Endometrial microvascular endothelial cells (primary cell): ENCODE measurements around the gene JUNB. TPM values are rescaled to one million over a fixed set of nuclear protein-coding genes. Genes with fewer than 3 reads are reported as not detected.

Experiments
- in situ Hi-C: cut with HindIII; loops from 2 replicates; pipeline ENCODE4 v1.10.0; 2017; ENCODE audit warnings: low sequenced_read_pairs, low pct_unique_long_range_greater_than_20kb; ENCODE audit errors: inconsistent ontology term
- total RNA-seq: library from RNA; depleted of rRNA; stranded (reverse); fragments of >200 nt; gene quantifications from one replicate; pipeline ENCODE4 v1.2.3, GENCODE V29; 2015; ENCODE audit errors: inconsistent ontology term

Gene JUNB
- 19.7 TPM for total RNA-seq

DNA sequence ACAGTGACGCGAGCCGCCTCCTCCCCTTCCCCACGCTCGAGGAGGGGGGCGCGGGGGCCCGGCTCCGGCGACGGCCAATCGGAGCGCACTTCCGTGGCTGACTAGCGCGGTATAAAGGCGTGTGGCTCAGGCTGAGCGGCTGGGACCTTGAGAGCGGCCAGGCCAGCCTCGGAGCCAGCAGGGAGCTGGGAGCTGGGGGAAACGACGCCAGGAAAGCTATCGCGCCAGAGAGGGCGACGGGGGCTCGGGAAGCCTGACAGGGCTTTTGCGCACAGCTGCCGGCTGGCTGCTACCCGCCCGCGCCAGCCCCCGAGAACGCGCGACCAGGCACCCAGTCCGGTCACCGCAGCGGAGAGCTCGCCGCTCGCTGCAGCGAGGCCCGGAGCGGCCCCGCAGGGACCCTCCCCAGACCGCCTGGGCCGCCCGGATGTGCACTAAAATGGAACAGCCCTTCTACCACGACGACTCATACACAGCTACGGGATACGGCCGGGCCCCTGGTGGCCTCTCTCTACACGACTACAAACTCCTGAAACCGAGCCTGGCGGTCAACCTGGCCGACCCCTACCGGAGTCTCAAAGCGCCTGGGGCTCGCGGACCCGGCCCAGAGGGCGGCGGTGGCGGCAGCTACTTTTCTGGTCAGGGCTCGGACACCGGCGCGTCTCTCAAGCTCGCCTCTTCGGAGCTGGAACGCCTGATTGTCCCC lies at the start of gene JUNB:
JUNB (plus strand) TSS at position 142 of the 706 bp plus-strand sequence; CDS start at position 428, 286 bp downstream.
- in situ Hi-C loops = no loop called here

DNA sequence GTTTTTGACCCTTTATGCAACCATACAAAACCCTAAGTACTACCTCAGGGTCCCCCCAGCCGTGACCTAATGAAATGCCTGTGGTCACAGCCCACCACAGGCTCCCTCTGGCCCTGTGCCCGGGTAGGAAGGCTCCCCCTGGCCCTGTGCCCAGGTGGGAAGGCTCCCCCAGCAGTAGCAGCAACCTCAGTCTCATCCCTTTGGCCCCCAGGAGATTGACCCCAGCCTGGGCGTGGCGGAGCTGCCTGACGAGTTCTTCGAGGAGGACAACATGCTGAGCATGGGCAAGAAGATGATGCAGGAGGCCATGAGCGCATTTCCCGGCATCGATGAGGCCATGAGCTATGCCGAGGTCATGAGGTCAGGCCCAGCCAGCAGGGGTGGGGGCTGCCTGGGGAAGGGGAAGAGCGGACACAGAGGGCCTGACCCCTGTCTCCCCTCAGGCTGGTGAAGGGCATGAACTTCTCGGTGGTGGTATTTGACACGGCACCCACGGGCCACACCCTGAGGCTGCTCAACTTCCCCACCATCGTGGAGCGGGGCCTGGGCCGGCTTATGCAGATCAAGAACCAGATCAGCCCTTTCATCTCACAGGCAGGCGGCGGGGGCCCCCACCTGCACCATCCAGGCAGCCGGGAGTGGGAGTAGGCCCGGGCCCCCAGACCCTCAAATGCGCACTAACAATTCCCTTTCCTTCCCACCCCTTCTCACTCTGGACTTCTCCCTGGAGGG lies 46.0 kb upstream of the JUNB start:
- in situ Hi-C loops = no loop called here

DNA sequence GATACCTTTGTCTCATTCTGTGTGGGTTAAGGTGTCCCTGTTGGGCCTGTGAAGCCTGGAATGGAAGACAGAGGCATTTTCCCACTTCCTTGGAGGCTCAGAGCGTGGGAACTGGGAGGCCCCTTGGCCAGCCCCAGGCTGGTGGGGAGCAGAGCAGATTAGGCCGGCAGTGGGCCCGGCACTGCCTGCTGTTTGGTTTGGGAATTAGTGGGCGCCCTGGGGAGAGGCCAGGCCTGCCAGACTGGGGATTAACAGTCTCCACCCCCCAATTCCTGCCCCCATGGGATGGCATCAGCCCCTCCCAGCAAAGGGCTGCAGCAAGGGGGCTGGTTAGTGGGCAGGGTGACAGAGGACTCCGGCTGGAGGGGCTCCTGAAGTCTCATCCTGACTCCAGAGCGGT lies 42.8 kb upstream of the JUNB start:
- in situ Hi-C loops = no loop called here

- in situ Hi-C loops = no loop called here
Observed at GRCh38 chr19:12749938-12750521, 41.3 kb upstream of the JUNB start.

DNA sequence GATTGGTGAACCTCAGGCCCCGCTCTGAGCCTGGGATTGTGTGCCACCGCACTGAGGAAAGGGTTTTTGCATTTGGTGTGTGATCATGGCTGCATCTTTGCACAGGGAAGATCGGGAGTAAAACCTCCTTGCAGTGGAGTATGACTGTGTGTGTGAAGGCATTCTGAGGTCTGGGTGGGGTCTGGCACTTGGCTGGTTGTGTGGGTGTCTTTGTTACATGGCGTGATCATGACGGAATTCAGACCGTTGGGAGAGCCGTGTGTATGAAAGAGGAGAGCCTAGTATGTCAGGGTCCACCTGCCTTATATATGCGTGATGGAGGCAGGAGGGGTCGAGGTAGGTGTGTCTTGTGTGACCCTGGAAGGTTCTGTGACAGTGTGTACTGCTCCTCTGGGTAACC lies 40.4 kb upstream of the JUNB start:
- in situ Hi-C loops = no loop called here

GRCh38 chr19:12751635-12752034 lies 39.7 kb upstream of the JUNB start, which contains the start of gene BEST2:
BEST2 (plus strand) TSS chr19:12751791; CDS start chr19:12752593, 802 bp downstream.
- in situ Hi-C loops = no loop called here

- in situ Hi-C loops = no loop called here
Observed at GRCh38 chr19:12752056-12752781, 39.1 kb upstream of the JUNB start.

GRCh38 chr19:12754465-12755196 lies 36.7 kb upstream of the JUNB start:
- in situ Hi-C loops = no loop called here

DNA sequence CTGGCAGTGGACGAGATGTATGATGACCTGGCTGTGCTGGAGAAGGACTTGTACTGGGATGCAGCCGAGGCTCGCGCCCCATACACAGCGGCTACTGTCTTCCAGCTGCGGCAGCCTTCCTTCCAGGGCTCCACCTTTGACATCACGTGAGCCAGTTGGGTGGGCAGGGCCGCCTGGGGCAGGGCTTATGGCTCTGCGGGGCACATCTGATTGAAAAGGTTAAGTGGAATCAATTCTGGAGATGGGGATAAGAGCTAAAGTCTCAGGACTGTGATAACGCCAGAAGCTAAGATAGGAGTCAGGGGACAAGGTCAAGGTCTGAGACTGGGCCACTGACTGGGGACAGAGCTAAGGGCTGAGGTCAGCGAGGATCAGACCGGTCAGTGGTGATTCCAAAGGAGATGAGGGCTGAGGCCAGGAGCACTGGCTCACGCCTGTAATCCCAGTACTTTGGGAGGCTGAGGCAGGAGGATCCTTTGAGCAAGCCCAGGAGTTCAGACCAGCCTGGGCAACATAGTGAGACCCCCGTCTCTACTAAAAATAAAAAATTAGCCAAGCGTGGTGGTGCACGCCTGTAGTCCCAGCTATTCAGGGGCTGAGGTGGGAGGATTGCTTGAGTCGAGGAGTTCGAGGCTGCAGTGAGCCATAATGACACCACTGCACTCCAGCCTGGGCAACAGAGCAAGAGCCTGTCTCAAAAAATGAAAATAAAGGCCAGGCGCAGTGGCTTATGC lies 35.0 kb upstream of the JUNB start:
- in situ Hi-C loops = no loop called here

DNA sequence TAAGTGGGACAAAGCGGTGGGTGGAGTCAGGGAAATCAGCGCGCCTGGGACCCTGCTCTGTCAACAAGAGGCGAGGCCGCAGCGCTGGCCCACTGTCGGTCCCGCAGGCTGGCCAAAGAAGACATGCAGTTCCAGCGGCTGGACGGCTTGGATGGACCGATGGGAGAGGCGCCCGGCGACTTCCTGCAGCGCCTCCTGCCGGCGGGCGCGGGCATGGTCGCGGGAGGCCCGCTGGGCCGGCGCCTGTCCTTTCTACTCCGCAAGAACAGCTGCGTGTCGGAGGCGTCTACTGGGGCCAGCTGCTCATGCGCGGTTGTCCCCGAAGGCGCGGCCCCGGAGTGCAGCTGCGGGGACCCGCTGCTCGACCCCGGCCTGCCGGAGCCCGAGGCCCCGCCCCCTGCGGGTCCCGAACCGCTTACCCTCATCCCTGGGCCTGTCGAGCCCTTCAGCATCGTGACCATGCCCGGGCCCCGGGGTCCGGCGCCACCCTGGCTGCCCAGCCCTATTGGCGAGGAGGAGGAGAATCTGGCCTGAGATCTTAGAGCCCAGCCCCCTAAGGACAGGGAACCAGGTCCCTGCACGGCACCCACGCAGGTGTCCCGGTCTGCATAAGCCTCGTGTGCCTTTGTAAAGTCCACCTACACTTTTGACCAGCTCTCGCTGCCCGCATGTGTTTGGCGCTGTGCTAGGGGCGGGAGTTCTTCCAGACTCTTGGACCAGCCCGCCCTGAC lies 33.6 kb upstream of the JUNB start:
- in situ Hi-C loops = no loop called here

DNA sequence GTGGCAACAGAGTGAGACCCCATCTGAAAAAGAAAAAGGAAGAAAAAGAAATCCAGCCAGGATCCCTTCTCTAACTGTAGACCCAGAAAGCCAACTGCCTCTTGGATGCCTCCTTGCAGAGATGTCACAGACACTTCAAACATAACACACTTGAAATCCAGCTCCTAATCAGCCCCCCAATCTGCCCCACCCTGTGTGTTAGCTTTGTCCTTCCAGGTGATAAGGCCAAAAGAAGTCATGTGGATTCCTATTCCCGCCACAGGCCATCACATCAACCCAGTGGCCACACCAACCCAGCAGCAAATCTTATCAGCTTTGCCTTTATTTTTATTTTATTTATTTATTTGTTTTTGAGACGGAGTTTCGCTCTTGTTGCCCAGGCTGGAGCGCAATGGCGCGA lies 31.6 kb upstream of the JUNB start:
- in situ Hi-C loops = no loop called here

DNA sequence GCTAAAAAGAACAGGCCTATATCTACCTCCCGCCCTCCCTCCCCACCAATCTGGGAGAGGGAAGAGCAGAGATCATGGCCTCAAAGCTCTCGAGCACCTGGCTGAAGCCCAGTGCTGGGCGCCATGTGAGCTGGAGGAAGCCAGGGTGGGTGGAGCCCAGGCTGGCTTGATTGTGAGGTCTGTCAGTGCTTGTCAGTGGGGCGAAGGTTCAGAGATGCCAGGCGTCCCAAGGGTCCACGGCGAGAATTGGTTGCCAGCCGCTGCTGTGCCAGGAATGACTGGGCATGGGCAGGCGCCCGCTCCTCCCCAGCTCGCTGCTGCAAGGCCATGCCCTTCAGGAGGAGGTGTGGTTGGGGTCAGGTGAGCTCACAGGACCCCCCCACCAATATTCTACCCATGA lies 28.2 kb upstream of the JUNB start:
- in situ Hi-C loops = no loop called here

- in situ Hi-C loops = no loop called here
Observed at GRCh38 chr19:12764698-12765097, 26.6 kb upstream of the JUNB start.

GRCh38 chr19:12766051-12766521 lies 25.2 kb upstream of the JUNB start:
- in situ Hi-C loops = no loop called here

GRCh38 chr19:12767150-12767549 lies 24.1 kb upstream of the JUNB start:
- in situ Hi-C loops = no loop called here

- in situ Hi-C loops = no loop called here
Observed at GRCh38 chr19:12767666-12768065, 23.6 kb upstream of the JUNB start.

- in situ Hi-C loops = no loop called here
Observed at GRCh38 chr19:12769689-12770088, 21.6 kb upstream of the JUNB start.
